Stimulated activated CD8-positive, alpha-beta memory T cell treated with anti-CD3 and anti-CD28 coated beads, Interleukin-15, amount 100 ng/mL, for 24 hours (primary cell): Measurements from ENCODE around the gene PDE4D.

Experiments used
- DNase-seq: peaks from one replicate; pipeline ENCODE4 v3.0.0-alpha.2; 2020; ENCODE audit warnings: low read depth

The PDE4D gene

DNA sequence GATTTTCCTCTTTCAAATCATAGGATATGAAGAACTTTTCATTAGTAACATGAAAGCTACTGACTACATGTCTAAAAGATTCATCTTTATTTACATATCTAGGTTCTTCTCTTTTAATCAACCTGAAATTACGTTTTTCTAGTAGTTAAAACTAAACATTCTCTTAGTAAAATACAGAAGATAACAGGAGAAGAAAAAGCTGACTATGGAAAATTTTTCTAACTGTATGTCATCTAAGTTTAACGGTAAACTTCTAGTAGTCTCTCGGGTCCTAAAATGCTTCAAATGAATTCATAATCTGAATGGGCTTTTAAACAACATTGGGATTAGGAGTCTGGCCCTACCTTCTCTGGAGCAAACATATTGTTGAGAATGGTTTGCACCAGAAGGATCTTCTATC lies 151.9 kb downstream of the PDE4D start:
- DNase-seq, result no peak

DNA sequence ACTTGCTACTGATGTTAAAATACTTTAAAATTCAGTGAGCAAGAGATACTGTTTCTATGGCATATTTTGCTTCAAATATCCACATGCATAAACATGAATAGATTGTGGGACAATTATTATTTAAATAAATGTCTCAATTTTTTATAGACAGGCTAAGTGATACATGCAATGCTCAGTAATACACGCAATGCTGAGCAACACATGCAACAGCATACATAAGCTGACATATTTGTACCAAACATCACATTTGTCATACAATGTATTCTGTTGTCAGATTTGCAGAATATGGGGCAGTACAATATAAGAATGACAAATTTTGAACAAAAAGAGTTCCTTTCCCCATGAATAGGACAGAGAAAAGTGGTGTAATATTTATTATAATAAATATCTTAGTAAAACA lies 155.5 kb downstream of the PDE4D start:
- no peak for DNase-seq

DNA sequence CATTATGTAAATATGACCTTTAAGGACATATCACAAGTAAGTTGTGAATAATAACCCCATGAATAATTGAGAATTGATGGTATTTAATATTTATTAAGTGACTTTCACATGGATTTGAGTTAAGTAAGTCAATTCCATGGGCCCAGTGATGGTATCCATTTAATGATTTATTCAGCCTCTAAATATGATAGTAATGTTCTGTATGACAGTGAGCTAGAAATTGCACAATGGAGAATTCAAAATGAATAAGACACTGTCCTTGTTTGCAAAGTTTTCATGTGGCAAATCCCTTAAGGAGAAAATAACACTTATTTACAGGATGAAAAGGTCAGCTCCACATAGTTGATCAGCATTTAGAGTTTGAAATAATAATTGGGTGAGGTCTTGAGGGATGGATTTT lies 160.7 kb downstream of the PDE4D start:
- no peak for DNase-seq

GRCh38 chr5:59732301-59732700 lies 161.2 kb downstream of the PDE4D start:
- DNase-seq, result no peak

DNA sequence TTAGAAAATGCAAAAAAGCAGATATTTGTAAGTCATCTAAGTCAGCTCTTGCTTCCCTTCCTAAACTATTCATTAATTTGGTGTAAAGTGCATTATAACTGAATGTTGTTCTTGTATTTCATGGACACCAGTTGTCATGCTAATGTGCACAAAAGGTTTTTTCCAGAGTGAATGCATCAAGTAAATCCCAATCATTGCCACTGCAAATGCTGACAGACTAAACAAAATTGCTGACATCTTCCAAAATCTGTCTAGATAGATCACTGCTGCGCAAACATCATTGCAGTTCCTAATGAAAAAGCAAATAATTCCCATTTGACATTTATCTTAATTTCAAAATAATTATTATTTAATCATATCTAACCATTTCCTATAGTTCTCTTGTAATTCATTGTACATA lies 161.7 kb downstream of the PDE4D start:
- no peak for DNase-seq

GRCh38 chr5:59729820-59730219 lies 163.7 kb downstream of the PDE4D start:
- DNase-seq, result no peak

- DNase-seq, result no peak
These were observed 164.2 kb downstream of the PDE4D start for GRCh38 chr5:59729357-59729756.

DNA sequence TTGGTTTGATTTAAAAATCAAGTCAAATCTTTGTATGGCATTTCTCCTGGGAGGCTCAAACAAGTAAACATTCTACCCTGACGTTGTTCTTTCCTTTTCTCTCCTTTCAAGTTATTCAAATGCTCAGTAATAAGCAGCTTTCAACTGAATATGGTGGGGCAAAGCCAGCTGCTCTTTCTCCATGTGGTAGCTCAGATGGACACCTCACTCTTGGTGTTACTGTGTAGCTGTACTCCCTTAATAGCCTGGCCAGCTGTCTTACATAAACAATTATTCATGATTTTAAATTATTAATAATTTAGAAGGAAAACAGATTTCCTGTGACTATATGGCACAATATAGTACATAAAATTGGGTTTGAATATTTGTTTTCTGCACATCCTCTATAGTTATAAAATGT lies 165.2 kb downstream of the PDE4D start:
- no peak for DNase-seq

DNA sequence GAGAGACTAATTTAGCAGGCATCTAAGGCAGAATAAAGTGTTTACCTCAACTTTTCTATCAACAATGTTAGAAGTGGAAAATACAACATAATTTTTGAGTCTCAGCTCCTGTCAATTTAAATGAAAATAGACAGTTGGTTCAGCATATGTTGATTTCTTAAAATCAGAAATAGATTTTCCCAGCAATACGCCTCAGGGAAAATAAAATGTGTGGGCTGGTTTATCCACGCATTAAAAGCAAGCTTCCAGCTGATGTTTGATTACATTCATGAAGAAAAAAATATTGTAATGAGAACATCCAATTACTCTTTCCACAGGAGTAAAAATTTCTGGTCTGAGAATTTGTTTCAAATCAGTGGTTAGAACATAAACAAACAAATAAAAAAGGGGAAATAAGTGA lies 166.3 kb downstream of the PDE4D start:
- DNase-seq, result no peak

GRCh38 chr5:59725392-59725767 lies 168.1 kb downstream of the PDE4D start:
- DNase-seq, result no peak

DNA sequence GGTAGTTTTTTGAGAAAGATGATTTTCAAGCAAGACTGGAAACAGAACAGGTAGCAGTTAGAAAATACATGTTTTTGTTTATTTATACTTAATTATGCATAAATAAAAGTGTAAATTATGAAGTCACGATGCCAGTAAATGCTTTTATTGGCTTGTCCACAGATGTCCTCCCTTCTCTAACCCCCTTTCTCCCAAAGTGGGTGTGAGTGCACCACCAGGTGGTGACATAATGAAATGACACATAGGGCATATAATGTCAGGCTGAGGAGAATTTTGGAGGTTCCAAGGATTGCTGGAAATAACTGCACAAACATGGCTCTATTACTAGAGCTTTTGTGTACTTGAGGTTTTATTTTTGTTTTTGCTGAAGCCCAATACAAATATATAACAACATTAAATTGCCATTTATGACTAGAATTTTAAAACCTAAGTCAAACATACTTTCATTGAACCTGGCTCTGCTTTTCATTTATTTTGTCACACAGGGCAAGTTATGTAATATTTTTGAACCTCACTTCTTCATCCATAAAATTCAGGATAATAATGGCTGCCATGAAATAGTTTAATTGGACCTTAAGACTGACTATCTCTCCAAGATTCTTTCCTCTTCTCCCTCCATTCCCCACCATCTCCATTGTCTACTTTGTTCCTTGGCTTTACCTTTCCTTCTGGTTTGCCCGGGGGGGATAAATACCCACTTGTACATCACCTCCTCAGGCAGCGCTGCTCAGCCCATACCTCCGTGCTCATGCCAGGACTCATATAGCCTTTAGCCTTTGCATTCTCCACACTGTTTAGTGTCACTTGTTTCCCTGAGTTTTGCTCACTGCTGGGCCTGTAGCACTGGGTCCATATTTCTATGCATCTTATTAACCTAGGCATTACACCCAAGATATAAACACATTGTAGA lies 168.8 kb downstream of the PDE4D start:
- no peak for DNase-seq

- no peak for DNase-seq
These were observed 170.7 kb downstream of the PDE4D start for GRCh38 chr5:59722874-59723273.

DNA sequence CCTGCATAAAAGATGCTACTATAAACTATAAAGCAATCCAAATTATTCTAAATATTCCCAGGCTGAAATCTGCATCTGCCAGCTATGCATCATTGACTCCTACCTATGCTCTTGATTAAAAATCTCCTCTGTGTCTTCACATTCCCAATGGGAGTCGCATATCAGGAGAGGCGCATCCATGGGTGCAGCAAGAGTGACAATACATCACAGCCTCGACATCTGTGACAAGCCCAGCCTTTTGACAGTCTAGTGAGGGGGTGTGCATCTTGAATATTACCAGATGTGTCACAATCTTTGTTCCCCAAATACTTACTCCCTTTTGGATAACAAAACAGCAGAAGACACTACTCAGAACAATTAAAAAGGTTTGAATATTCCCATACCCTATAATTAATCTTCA lies 171.8 kb downstream of the PDE4D start:
- DNase-seq, result no peak

- DNase-seq, result no peak
These were observed 173.5 kb downstream of the PDE4D start for GRCh38 chr5:59720063-59720462.

- DNase-seq, result no peak
These were observed 176.5 kb downstream of the PDE4D start for GRCh38 chr5:59716966-59717500.

GRCh38 chr5:59716029-59716428 lies 177.5 kb downstream of the PDE4D start:
- DNase-seq, result no peak

DNA sequence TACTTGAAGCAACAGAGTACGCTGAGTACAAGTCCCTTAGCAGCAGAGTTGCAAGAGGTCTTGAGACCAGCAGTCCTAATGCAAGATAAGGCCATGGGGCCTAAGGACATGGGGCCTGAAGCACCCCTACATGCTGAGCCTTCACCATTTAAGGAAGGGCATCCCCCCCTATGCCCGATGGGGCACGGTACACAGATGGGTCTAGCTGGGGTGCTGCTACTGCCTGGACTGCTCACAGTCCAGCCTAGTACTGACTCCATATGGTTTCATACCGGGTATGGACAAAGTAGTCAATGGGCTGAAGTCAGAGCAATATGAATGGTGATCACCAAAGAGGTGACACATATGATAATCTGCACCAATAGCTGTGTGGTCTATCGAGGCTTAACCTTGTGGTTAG lies 178.3 kb downstream of the PDE4D start:
- DNase-seq, result no peak

- DNase-seq, result no peak
These were observed 180.1 kb downstream of the PDE4D start for GRCh38 chr5:59713498-59713844.

DNA sequence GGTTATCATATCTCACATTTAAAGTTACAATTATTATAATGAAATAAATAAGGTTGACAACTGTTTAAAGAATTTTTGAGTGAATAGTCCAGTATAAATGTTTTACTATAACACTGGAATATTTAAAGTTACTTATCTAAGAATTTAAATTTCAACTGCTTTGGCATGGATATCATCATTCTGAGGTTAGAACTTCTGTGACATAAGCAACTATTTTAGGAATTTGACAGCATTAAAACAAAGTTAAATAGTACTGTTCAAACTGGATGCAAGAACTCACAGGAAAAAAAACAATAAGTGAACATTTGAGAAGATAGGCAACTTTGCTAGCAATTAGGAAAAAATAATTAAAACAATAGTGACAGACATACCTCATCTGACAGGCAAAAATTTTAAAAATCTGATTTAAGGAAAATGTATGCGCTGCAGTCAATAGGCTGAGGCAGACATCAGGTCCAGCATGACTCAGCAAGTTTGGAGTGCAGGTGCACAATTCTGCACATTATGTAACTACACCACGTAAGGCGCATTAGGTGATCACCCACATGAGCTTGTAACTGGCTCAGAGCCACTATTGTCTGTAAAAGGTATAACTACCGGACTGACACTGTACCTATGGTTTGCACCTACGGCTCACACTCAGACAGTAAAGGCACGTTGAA lies 180.6 kb downstream of the PDE4D start:
- no peak for DNase-seq

- no peak for DNase-seq
These were observed 182.2 kb downstream of the PDE4D start for GRCh38 chr5:59711310-59711709.

GRCh38 chr5:59709846-59710245 lies 183.7 kb downstream of the PDE4D start:
- no peak for DNase-seq

GRCh38 chr5:59709346-59709821 lies 184.1 kb downstream of the PDE4D start:
- no peak for DNase-seq

- DNase-seq, result no peak
These were observed 188.6 kb downstream of the PDE4D start for GRCh38 chr5:59704936-59705335.
